GM21786 (cell line): ENCODE measurements around the gene NSMF.
"Not testable (repeated sequence)": the region's sequence is repeated elsewhere in the genome, so short reads cannot be mapped to it uniquely, and the experiment has no call there.

Experiments
- ATAC-seq: cut with Tn5 transposase; IDR thresholded peaks from one replicate; pipeline ENCODE4 v1.9.1; 2021; ENCODE audit not compliant: unreplicated experiment

The NSMF gene

DNA sequence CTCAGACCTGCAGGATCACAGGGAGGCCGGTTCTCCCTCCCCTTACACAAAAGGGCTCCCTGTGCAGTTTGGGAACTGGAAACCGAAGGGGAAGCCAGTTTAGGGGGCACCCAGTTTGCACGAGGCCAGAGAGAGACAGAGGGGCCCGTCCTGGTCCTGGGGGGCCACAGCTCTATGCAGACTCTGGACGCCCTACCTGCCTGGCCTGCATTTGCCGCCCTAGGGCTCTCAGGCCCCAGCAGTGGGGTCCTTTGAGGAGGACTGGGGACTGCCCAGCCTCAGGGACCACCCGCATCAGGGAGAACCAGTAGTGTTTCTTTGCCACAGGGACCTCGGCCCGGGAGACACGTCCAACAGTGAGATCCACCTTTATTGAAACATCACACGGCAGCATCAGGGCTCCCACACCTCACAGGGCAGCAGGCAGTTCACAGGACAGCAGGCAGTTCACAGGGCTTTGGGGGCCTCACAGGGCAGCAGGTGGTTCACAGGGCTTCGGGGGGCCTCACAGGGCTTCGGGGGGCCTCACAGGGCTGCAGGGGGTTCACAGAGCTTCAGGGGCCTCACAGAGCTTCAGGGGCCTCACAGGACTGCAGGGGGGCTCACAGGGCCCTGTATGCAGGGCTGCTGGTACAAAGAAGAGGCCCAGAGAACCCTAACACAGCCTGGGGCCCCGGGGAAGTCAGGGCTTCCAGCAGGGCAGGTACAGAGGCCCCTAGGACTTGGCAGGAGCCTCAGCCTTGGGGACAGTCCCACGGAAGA lies 648 bp upstream of the NSMF start:
- ATAC-seq, result no peak

DNA sequence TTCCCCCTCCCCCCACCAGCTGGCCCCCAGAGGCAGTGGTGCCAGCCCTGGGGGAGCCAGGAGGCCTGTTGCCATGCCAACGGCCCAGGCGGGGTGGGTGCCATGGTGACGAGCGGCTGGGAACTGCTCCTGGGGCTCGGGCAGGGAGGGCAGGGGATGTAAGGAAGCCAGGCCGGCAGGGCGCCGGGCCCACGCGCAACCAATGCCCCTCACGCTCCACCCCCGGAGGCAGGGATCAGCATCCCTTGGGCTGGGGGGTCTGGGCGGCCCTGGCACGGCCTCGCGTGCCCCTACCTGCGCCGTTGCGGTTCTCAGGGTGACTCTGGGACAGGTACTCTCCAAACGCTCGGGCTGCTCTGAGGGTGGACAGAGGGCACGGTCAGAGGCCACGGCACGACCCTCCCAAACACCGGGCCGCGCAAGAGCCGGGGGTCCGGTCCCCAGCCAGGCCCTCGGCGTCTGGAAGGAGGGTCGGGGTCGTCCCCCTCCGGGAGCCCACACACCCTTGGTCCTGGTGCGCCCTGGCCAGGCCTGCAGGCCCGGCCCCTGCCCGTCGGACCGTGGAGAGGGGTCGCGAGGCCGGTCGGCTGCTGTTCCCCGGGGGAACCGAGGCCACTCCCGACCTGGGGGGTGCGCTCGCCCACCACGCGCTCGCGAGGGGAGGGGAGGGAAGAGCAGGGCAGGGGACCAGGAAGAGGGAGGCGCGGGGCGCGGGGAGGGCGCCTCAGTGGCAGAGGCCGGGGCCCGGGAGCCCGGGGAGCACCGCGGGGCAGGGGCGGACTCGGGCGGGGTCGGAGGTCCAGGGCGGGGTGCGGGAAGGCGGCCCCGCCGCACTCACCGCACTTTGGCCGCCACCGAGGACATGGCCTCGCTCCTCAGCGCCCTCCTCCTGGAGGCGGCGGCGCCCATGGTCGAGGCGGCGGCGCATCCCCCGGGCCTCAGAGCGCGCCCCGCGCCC lies 661 bp downstream of the NSMF start:
- ATAC-seq, result no peak

DNA sequence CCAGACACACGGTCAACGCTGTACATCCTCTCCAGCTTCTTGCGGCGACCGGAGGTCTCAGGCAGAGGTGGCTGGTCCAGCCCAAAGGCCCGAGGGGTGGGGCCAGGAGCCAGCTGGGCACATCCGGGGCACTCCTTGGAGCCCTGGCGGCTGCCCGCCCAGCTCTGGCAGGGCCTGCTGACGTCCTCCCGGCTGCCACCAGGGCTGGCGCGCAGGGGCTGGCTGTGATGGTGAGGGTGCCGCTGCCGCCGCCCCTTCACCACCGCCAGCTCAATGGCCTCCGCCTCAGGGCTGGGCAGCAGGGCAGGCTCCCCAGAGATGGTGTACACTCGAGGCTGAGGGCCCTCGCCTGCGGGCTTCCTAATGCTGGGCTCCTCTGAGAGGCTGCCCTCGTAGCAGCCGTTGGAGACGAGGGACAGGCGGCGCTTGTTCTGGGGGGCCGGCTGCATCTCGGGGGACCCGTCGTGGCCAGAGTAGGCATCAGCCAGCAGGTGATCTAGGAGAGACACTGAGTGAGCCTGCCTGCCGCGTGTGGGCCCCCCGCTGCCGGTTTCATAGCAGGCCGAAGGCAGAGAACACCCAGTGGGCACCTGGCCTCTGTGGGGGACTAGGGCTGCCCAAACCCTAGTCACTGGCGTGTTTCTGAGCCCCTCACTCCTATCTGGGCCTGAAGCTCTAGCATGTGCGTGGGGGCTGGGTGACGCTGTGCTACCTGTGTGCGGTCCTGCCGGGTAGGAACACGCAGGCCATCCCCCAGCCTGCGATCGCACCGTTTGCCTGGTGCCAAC lies 1.5 kb downstream of the NSMF start:
- no peak for ATAC-seq

DNA sequence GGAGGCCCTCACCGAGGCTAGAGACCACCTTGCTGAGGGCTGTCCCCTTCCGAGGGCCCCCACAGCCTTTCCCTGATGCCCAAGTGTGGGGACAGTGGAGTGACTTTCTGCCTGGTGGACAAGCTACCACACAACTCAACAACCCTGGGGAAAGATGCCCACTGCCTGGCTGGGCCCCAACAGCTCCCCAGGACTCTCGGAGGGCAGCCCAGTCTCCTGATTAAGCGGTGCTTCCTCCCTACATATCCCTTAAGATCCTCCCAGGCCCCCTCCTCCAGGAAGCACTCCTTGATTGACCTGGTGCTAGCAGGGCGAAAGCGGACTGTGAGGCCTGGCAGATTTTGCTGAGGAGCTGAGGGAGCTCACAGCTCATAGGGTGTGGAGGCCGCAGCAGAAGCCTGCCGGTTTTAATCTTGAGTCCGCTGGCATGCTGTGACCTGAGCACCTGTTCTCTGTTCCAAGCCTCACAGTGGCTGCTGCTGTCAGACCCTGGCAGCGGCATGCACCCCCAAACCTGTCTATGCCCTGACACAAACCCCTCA lies 2.2 kb downstream of the NSMF start:
- no peak for ATAC-seq

DNA sequence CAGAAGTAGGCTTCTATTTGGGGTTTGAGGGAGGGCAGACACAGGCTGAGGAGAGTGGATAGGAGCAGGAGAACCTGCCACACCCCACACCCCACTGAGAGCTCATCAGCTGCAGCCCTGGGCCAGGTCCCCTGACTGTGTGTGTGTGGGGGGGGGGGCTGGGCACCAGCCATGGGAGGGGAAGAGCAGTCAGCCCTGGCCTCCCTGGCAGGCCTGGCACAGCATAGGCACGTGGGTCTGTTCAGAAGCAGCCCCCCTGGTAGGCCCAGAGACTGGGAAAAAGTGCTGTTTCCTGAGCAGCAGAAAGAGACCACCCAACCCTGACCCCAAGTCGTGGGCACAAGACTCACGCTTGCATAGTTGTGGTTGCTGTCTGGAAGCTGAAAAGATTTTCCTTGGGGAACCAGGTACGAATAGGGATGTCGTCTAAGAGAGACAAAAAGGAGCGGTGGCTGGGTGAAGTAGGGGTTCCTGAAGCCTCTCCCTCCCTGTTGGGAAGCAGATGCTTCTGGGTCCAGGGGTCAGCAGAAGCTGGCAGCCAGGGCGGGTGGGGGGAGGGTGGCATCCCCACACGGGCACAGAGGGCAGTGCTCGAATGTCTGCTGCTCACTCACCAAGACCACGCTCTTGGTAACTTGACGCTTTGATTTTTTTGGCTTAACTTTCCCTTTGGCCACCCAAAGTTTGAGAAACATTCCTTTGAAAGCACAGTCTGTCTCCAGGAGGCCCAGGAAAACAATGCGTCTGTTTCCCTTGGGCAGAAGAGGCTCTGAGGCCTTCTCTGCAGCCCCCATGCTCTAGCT lies 2.9 kb downstream of the NSMF start:
- no peak for ATAC-seq

DNA sequence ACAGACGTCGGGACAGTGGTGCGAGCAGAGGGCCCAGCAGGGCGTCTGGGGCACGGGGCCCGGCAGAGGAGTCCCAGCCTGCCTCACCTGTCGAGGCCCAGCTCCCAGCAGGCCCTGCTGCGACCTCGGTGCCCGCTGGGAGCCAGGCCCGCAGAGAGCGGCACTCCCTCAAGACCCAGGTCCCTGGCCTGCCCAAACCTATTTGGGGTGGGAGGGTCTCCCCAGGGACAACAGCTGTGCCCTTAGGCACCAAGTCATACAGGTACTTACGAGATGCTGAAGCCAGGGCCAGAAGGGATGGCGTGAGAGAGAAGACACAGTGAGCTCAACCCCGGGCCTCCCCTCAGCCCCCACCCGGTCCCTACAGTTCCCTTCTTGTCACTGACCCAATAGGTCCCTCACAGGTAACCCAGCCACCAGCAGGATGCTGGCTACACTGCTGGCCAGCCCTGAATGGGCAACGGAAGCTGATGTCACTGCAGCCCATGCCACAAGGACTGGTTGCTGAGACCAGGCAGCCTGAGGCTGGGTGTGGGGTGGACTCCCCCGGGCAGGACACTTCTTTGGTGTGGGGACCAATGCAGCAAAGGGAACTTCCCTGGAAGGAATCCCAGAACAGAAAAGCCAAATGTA lies 3.7 kb downstream of the NSMF start:
- ATAC-seq, result no peak

DNA sequence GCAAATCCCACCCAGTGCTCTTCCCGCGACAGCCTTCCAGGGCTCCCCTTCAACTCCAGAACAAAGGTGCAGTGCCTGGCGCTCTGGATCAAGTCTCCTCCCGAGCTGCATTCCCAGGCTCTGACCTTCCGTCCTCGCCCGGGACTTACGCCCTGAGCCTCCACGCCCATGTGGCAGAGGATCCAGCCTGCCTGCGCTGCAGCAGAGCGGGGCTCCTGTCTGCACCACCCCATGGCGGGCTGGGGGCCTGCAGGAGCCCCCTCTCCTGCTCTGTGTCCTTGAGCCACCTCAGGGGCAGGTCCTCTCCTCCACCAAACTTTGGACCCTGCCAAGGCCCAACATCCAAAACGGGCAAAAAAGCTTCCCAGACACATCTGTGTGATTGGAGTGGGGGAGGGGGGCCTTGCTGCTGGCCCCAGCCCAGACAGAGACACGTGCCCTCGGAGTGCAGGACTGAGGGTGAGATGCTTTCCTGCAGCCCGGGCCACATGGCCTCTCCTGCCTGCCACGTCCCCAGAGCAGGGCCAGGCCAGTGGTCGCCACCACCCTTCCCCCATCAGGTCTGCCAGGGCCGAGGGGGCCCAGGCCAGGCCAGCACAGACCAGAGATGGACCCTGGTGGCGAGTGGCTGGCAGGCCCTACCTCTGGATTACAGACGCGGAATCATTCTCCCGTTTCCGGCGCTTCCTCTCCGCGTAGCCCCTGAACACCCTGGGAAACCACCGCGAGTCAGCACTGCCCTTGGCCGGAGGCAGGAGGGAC lies 4.4 kb downstream of the NSMF start:
- ATAC-seq, result no peak

DNA sequence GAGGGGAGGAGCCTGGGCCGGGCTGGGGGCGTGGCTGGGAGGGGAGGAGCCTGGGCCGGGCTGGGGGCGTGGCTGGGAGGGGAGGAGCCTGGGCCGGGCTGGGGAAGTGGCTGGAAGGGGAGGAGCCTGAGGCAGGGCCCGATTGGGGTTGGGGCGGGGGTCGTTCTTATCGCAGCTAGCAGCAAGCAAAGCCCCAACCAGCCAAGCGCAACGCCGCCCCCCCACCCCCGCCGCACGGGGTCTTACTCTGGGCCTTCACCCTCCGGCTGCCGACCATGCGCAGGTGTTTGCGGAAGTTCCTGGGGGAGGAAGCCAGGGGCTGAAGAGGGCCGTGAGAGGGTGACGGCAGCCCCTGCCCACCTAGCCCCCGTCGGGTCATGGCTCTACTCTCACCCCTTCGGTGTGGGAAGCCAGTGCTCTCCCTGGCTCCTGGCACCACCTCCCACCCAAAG lies 5.0 kb downstream of the NSMF start:
- no peak for ATAC-seq

DNA sequence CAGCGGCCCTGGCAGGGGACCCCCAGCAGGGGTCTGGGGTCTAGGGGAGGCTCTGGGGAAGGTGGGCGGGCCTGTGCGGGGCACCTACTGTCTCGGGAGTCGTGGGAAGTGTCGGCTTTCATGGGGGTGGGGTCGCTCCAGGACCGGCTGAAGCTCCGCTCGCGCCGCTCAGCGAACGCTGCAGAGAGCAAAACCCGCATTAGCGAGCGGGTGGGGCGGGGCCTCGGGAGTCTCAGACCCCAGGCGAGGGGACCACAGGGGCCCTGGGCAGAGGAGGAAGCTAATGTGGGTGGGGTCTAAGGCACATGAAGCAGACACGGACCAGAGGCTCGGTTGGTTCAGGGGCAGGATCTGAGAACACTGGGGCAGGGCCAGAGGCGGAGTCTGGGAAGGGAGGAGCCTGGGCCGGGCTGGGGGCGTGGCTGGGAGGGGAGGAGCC lies 5.5 kb downstream of the NSMF start:
- ATAC-seq, result no peak

DNA sequence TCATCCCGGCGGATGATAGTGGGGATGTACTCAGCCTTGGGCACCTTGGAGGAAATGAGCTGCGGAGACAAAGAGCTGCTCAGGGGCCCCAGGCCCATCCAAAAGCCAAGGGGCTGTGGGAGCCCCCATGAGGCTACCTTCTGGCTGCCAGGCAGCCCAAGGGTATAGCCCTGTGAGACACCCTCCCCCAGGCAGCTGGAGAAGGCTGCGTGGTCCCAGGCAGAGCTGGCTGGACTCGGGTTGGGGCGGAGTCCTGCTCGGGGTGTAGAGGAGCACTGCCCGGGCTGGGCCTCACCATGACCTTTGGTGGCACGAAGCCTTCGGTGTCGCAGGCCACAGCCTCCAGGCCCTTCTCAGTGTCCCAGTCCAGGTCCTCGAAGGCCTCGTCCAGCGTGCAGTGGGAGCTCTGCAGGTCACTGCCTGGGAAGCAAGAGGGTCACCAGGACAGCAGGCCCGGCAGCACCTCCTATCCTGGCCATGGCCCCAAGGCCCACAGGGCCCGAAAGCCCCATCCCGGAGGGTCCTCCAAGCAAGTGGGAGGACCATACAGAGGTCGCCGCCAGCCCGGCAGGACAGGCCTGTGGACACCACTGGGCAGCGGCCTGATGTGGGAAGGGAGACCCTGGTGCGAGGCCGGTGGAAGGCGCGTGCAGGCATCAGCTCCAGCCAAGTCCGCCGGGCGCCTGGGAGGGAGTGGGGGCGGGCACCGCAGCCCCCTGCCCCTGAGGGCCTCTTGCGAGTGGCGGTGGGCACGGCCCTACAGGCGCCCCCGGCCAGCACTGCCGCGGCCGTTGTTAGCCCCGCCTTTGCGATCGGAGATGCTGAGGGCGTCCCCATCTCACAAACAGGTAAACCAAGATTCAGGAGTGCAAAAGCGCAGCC lies 6.1 kb downstream of the NSMF start:
- no peak for ATAC-seq

DNA sequence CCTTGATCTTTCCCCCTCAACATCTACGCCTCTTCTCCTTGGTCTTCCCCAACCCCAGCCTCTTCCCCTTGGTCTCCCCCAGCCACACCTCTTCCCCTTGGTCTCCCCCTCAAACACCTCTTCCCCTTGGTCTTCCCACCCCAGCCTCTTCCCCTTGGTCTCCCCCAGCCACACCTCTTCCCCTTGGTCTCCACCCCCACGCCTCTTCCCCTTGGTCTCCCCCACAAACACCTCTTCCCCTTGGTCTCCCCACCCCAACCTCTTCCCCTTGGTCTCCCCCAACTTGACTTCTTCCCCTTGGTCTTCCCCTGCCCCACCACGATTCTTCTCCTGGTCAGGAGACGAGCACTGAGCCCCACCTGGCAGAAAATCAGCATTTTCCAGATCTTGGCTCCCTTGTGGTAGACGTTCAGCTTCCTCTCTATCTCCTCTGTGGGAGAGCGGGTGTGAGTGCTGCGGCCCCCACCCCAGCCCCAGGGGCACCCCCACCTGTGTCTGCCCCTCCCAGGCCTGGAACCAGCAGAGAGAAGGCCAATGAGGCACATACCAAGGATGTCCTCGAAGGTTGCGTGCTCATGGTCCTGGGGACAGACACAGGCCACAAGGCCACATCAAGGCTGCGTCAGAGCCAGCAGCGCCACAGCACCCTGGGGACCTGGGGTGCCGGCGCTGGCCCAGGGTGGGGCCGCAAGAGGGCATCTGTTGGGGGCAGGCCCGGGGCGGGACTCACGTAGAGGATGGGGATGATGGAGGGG lies 7.0 kb downstream of the NSMF start:
- no peak for ATAC-seq

DNA sequence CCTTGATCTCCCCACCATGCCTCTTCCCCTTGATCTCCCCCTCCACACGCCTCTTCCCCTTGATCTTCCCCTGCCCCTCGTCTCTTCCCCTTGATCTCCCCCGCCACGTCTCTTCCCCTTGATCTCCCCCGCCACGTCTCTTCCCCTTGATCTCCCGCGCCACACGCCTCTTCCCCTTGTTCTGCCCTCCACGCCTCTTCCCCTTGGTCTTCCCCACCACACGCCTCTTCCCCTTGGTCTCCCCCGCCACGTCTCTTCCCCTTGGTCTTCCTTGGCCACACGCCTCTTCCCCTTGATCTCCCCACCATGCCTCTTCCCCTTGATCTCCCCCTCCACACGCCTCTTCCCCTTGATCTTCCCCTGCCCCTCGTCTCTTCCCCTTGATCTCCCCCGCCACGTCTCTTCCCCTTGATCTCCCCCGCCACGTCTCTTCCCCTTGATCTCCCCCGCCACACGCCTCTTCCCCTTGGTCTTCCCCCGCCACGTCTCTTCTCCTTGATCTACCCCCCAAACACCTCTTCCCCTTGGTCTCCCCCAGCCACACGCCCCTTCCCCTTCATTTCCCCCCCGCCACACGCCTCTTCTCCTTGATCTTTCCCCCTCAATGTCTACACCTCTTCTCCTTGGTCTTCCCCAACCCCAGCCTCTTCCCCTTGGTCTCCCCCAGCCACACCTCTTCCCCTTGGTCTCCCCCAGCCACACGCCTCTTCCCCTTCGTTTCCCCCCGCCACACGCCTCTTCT lies 7.7 kb downstream of the NSMF start:
- ATAC-seq, result not testable (repeated sequence)

DNA sequence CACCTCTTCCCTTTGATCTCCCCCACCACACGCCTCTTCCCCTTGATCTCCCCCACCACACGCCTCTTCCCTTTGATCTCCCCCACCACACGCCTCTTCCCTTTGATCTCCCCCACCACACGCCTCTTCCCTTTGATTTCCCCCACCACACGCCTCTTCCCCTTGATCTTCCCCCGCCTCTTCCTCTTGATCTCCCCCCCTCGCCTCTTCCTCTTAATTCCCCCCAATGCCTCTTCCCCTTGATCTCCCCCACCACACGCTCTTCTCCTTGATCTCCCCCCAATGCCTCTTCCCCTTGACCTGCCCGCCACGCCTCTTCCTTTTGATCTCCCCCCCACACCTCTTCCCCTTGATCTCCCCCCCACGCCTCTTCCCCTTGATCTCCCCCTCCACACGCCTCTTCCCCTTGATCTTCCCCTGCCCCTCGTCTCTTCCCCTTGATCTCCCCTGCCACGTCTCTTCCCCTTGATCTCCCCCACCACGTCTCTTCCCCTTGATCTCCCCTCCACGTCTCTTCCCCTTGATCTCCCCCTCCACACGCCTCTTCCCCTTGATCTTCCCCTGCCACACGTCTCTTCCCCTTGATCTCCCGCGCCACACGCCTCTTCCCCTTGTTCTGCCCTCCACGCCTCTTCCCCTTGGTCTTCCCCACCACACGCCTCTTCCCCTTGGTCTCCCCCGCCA lies 8.5 kb downstream of the NSMF start:
- ATAC-seq, result not testable (repeated sequence)

DNA sequence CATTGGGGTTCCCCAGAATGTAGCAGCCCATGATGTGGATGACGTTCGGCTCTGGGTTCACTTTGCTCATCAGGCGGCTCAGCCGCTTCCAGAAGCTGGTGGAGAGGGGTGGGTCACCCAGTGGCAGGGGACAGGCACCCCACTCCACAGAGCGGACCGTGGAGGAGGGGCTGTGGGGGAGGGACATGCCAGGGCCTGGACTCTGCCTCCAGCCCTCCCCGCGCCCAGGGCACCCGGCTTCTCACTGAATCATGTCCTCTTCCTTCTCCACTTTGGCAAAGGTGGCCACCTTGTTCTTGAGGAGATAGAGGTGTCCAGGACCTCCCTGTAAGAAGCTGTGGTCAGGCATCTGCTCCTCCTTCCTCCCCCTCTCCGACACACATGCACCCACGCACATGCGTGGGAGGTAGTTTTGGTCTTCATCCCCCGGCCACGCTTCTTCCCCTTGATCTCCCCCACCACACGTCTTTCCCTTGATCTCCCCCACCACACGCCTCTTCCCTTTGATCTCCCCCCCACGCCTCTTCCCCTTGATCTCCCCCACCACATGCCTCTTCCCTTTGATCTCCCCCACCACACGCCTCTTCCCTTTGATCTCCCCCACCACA lies 9.1 kb downstream of the NSMF start:
- ATAC-seq, result no peak

DNA sequence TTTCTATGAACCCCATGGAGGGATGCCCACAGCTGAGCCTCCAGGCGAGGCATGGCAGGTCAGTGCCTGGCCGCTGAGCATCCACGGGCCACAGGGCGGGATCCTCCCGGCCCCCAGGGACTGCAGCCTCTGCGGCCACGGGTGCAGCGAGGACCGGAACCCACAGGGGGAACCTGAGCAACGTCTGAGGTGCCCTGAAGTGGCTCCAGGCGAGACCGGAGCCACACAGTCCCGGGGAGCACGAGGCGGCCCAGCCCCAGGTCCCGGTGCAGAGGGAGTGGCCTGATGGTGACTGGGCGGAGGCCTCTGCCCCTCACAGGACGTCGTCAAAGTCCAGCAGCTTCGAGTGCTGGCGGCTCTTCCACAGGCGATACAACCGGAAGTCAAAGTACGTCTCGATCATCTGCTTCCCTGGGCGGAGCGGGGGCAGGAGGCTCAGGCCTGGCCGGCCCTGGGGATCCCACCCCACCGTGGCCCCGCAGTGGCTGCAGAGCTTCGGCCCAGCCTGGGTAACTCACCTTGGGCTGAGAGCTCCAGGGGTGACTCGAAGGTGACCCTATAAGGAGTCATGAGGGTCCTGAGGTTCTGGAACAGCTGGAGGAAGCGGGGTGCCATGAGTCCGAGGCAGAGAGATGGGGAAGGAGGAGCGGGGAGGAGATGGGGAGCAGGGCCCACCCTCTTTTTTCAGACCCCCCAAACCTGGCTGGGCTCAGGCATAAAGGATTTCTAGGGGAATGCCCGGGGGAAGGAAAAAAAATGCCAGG lies 9.9 kb downstream of the NSMF start:
- no peak for ATAC-seq
